HG03432 (cell line): ENCODE results near the gene SLC51B.
"Not testable (repeated sequence)": the region's sequence is repeated elsewhere in the genome, so short reads cannot be mapped to it uniquely, and the experiment has no call there.

Experiments used
- ATAC-seq: cut with Tn5 transposase; IDR thresholded peaks from one replicate; pipeline ENCODE4 v1.9.1; 2021; ENCODE audit warnings: mild to moderate bottlenecking, moderate library complexity; ENCODE audit not compliant: unreplicated experiment

SLC51B gene

DNA sequence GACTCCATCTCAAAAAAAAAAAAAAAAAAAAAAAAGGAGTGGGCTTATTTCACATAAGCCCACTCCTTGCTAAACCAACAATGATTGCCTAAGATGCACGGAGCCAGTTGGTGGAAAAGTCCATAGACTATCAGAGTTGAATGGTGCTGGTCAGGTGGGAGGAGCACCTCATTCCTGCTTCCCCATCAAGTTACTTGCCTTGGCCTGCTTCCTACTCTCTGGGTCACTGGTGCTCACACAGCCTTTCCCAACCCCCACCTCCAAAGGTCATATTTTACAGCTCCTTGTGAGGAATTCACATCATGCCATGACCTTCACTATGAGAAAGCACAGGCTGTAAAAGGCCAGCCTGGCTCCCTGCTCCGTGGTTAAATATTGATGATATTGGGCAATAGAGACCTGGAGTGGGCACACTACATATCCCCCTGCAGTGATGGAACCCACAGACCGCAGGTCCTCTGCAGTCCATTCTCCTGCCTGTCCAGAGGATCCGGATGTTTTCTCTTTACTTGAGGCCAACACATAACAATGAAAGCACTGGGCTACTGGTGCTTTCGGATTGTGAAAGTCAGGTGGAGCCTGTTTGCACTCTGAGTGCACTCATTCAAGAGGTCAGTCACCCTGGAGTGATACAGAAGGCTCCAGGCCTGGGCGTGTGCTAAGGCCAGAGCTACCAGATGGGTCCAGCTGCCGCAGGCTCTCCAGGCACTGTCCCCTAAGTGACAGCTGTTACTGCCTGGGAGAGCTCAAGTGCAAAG lies at the start of gene SLC51B:
TSS of gene SLC51B (plus strand) at position 664 of the 758 bp plus-strand sequence. CDS start 4,618 bp downstream, outside the sequence.
- ATAC-seq, result no peak

DNA sequence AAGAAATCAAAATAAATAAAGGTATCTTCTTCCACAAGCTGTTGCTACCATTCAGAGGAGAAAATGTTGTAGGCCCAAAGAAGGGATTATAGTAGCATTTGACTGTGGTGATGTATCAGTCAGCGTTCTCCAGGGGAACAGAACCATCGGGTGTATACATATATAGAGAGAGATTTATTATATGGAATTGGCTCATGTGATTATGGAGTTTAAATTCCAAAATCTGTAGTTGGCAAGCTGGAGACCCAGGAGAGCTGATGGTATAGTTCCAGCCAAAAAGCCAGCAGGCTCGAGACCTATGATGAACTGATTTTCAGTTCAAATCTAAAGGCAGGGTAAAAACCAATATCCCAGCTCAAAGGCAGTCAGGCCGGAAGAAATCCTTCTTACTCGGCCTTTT lies 48.1 kb upstream of the SLC51B start:
- ATAC-seq, result no peak

DNA sequence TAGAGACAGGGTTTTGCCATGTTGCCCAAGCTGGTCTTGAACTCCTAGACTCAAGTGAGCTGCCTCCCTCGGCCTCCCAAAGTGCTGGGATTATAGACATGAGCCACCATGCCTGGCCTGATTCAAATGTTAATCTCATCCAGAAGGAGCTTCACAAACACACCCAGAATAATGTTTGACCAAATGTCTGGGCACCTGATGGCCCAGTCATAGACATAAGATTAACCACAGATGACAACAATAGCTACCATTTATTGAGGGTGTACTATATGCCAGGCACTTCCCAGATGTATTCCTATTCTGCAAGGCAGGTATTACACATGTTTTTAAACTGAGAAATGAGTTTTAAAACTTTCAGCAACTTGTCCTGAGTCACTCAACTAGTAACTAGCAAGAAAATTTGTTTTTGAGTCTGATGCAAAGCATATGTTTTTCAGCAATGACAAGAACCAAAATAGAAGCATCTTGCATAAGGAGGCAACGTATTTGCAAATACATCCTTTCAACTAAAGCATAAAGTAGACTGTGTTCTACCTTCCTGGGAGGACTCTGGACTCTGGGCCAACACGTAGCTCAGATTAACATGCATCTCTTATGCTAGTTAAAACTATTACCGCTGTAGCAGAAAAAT lies 47.3 kb upstream of the SLC51B start:
- ATAC-seq, result no peak

DNA sequence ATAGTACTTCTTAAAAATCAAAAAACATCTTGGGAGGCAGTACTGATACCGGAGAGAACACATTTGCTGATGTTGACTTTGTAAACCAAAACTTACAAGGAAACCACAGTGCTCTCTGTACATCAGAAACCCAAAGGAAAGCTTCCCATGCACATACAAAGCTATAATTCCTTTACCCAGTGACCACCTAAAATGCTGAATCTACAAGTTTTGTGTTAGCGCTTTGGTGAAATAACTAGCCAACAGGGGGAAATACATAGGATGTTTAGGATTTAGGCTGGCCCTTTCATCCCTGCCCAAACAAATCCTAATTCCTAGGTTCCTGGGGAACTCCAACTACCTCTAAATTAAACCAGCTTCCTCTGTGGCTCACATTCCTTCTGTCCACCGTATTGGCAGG lies 40.2 kb upstream of the SLC51B start:
- no peak for ATAC-seq

DNA sequence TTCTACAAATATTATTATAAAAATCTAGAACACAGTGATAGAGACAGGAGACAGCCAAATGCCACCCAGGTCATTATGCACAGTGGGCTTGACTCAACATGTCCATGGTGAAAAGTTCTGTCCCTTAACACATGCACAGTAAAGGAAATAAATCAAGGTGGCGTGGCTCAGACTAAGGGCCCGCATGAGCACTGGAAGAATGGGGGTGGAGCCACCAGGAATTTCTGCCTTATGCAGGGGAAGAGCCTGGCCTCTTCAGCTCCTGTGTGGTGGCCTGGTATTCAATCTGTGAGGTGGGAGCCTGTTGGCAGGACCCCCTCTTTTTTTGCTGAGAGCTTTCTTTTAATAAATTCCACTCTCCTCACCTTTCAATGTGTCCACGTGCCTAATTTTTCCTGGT lies 38.3 kb upstream of the SLC51B start:
- ATAC-seq, result no peak

DNA sequence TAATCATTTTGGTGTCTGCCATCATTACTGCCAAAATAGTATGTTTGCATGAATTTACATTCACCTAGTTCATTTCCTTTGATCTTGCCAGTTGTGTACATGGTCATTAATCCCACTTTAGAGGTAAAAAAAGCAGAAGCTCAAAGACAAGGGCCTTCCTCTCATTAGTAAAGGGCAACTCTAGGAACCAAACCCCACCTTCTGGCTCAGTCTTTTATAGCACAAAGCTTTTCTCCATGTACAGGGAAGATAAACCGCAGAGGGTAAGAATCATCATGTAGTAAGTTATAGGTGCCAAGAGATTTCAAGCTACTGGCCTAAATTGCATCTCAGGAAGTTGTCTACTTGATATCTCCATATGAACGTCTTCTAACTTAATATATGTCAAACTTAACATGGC lies 36.2 kb upstream of the SLC51B start:
- ATAC-seq, result no peak

DNA sequence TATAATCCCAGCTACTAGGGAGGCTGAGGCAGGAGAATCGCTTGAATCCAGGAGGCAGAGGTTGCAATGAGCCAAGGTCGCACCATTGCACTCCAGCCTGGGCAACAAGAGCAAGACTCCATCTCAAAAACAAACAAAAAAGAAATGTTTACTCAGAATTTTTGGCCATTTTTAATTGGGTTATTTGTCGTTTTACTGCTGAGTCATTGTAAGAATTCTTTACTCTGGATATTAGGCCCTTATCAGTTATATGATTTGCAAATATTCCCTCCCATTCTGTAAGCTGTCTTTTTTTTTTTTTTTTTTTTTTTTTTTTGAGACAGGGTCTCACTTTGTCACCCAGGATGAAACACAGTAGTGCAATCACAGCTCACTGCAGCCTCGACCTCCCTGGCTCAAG lies 34.0 kb upstream of the SLC51B start:
- not testable (repeated sequence) for ATAC-seq

DNA sequence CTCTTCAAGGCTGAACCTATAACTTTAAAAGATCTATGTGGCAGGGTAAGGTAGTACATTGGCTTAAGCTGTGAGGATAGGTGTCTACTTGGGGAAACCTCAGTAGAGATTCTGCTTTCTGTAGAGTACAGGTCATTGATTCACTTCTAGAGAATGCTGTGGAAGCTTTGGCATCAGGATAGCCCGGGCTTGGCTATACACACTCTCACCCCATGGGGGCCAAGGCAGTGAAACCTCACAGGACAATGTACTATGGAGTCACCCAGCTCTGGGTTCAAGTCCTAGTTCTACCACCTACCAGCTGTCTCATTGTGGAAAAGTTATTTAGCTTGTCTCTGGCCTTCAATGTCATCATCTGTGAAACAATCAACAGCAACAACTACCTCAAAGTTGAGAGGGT lies 24.8 kb upstream of the SLC51B start:
- ATAC-seq, result no peak

DNA sequence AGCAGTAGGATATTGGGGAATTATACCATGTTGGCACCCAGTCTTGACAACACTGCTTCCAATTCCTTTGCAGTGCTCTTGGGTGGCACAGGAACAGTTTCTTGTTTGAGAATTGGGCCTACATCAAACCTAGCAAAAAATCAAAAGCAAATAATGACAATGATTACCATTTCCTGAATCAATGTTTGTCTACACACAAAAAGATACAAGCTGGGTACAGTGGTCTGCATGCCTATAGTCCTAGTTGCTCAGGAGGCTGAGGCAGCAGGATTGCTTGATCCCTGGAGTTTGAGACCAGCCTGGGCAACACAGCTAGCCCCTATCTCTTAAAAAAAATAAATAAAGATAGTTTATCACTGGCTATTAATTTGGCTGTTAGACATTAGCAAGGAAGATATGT lies 23.7 kb upstream of the SLC51B start:
- ATAC-seq, result no peak

DNA sequence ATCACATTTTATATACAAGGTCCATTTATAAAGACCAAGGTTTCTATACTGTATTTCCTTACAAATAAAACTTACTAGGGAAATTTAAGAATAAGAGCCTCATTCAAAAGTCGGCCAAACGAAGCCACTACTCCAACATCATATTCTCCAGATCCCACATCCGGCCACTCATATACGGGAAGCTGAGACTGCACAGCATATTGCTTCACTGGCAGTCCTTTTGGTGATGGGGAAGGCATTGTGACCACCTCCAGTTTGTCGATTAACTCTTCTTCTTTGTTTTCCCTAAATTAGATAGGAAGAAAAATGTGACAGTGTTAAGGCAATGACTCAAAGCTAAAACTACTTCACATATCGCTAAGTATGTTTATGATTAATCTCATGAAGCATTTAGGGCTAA lies 18.4 kb upstream of the SLC51B start:
- no peak for ATAC-seq

DNA sequence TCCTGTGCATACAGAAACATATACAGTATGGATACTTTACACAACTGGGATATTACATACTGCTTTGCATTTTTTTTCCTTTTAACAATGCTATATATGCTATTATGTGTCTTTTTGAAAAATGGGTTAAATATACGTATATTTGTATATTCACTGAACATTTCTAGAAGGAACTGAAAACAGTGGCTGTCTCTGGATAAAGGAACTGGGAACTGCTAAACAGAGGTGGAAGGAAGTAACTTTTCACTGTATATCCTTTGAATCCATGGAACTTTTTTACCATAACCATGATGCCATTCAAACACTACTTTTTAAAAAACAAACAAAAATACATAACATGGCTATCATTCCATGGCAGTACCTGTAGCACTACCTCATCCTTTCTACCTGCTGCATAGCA lies 17.6 kb upstream of the SLC51B start:
- no peak for ATAC-seq

DNA sequence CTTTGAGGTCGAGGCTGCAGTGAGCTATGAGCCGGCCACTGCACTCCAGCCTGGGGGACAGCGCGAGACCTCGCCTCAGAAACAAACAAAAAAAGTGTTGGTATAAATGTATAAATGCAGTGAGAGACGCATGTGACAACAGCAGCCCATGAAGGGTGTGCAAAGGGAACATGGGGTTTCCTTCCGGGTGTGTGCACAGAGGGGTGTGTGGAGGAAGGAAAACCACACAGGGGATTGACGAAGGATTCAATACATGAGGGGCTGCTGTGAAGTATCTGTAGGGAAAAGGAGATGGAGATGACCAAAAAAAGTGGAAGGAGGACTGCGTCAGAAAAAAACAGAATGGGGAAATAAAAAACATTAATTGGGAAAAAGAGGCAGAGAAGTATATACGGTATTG lies 16.8 kb upstream of the SLC51B start:
- ATAC-seq, result no peak

DNA sequence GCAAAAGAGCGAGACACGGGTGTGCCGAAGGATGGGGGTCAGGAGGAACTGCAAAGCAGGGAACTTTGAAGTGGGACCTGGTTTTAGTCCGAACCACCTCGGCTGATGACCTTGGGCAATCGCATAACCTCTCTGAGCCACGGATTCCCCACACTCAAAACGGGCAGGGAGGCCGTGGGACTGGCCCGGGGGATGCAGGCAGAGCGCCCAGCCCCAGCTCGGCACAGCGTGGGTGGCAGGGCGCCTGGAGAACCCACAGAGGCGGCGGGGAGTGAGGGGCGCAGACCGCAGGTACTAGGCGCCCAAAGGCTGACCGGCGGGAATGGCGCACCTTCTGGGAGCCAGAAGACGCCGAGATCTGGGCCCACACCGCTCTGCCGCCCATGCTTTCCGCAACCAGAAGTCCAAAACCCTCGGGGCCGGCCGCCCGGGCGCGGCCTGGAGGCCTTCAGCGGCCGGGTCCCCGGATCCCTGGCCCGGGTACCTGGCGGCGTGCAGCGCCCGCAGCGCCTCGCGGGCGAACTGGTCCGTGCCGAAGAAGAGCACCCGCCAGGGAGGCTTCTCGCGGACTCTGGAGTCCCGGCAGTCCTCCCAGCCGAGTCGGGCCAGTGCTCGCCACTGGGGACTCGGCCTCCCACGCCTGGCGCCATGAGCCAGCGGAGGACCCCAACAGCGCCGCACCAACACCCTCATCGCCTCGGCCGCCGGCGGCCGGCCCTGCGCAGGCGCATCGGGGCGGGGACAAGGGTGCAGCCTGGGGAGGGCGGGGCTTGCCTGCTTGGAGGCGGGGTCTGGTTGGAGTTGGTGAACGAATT lies 16.1 kb upstream of the SLC51B start, which contains the start of gene MTFMT:
TSS of gene MTFMT (minus strand) at position 719 of the 815 bp plus-strand sequence. CDS start at position 693, 26 bp downstream.
- ATAC-seq, result peak; percentile 78

DNA sequence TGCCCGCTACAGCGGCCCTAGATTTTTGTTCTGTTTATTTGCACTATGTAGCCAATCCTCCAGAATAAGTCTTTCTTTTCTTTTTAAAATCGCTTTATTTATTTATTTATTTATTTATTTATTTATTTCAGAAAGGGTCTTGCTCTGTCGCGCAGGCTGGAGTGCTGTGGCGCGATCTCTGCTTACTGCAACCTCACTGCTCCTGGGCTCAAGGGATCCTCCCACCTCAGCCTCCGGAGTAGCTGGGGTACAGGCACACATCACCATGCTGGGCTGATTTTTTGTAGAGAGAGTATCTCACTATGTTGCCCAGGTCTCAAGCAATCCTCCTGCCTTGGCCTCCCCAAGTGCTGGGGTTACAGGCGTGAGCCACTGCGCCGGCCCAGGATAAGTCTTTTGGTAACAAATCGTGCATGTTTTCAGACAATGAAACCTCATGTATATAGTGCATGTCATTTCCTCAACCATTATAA lies 15.4 kb upstream of the SLC51B start:
- no peak for ATAC-seq

DNA sequence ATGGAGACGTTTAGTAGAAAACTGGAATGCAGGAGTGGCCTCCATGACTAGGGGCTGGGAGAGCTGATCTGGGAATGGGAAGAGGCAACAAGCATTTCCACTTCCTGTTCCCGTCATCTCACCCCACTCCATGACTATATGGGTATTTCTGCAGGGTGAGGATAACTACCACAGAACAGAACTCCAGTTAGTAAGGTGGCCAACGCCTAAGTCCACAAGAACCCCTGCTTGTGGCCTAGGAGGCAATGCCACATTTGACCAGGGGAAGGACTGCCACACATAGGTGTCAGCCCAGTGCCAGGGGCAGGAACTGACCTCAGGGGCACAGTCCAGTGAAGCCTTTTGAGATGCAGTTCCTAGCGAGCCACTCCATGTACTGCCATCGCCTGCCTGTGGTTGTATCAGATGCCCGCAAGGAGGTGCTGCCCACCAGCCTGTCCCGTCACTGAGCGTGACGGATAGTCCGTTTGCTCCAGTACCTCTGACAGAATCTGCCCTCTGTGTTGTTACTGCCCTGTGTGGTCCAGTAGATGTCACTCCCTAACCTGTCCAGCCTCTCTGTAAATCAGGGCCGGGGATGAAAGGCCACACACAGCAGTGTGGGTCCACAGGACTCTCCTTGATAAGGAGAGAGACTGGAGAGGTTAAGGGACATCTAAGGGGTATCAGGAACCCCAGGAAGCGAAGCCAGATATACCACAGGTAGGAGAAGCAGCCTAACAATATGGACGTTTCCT lies 12.2 kb upstream of the SLC51B start:
- no peak for ATAC-seq

DNA sequence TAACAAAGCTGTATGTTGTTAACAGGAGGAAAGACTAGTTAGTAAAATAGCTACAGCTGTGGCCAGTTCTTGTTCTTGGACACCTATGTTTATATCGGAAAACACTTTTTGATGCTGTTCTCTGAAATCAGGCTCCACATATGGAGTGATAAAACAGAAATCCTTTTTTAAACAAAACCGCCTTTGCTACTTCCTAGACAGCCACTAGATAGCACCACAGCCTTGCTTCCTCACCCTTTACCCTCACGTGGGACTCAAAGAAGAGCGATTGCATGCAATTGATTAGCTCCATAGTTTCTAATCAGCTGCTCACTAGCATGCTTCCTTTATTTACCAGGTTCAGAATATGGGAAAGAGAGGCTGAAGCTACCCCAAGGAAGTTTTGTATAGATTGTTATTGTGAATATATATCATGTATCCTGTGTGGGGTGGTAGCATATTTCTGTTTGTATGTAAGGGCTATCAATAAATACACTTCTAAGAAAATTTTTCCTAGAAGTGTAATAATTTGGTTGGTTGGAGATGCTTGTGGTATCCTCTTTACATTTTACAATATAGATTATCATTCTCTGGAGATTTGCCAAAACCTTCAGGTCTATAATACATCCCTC lies 11.4 kb upstream of the SLC51B start:
- ATAC-seq, result no peak

DNA sequence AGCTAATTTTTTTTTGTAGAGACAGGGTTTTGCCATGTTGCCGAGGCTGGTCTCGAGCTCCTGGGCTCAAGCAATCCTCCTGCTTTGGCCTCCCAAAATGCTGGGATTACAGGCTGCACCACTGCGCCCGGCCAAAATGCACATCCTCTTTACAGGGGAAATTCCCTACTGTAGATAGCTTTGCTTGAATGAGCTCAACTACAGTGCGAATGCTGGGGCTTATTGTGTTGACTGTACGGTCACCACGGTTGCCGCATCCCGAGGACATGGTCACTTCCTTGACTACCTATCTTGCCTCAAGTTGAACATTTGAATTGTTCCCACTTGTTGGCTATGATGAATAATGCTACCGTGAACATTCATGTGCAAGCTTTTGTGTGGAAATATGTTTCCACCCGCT lies 10.5 kb upstream of the SLC51B start:
- no peak for ATAC-seq

DNA sequence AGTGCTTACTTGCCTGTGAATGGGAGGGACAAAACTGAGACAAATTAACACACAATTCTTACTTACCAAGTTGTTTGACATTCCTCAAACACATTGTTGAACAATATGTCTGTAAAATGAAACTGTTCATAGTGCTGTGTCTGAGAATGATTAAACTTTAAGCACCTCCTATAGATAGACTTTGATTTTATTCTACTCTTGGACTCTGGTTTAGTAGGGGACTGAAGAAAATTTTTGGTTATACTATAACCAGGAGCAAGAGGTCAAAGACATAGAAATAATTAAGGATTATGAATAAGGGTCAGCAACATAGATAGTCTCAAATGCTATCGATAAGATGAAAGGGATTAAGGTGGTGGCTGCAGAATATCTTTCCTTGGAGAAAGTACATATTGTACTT lies 7.9 kb upstream of the SLC51B start:
- ATAC-seq, result no peak

DNA sequence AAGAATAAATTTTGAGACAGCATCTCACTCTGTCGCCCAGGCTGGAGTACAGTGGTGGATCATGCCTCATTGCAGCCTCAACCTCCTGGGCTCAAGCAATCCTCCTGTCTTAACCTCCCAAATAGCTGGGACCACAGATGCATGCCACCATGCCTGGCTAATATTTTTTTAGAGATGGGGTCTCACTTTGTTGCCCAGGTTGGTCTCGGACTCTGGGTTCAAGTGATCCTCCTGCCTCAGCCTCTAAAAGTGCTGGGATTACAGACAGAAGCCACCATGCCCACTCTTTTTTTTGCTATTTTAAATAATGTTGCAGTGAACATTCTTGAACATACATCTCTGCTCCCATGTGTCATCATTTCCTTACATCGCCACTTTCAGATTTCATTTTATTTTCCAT lies 6.8 kb upstream of the SLC51B start:
- ATAC-seq, result no peak

DNA sequence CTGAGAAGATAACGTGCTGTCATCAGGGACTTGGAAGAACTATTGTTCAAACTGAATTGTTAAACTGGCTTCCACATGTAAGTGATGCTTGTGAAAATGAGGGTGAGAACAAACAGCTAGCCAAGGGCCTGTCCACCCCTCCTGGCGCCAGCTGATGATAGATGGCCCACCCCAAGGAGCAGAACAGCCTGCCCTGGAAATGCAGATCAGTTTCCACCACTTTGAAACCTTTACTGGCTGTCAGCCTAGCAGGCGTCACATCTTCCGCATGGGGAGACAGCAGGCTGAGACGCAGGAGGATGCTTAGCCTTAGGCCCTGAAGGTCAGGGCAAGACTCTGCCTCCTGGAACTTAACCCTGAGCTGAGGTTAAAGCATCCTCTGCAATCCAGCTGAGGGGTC lies 6.4 kb upstream of the SLC51B start:
- no peak for ATAC-seq

DNA sequence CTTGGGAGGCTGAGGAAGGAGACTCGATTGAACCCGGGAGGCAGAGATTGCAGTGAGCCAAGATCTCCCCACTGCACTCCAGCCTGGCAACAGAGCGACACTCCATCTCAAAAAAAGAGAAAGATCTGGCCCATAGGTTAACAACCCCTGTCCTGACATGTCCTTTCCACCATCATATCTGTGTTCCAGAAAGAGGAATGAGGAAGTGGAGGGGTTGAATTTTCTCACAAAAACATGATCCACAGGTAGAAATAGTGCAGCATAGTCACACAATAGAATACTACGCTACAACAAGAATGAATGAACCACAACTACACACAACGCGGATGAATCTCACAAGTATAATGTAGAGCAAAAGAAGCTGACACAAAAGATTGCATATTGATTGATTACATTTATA lies 4.7 kb upstream of the SLC51B start:
- ATAC-seq, result no peak
